ENCODE measurements around the gene ADAMTS9.

Gene ADAMTS9

GRCh38 chr3:64685800-64686445 lies 1.9 kb downstream of the ADAMTS9 start:
- DNase-seq = no peak

- DNase-seq = no peak
Observed at GRCh38 chr3:64685331-64685799, 2.4 kb downstream of the ADAMTS9 start.

GRCh38 chr3:64684715-64685261 lies 3.0 kb downstream of the ADAMTS9 start:
- DNase-seq = no peak

- DNase-seq = no peak
Observed at GRCh38 chr3:64681827-64682226, 6.0 kb downstream of the ADAMTS9 start.

GRCh38 chr3:64681015-64681414 lies 6.8 kb downstream of the ADAMTS9 start:
- no peak for DNase-seq

- DNase-seq = no peak
Observed at GRCh38 chr3:64680334-64680733, 7.5 kb downstream of the ADAMTS9 start.

GRCh38 chr3:64677961-64678716 lies 9.7 kb downstream of the ADAMTS9 start:
- no peak for DNase-seq

GRCh38 chr3:64676831-64677230 lies 11.0 kb downstream of the ADAMTS9 start:
- no peak for DNase-seq

- no peak for DNase-seq
Observed at GRCh38 chr3:64675687-64676247, 12.0 kb downstream of the ADAMTS9 start.

GRCh38 chr3:64674591-64675076 lies 13.2 kb downstream of the ADAMTS9 start:
- no peak for DNase-seq

- no peak for DNase-seq
Observed at GRCh38 chr3:64673159-64673715, 14.6 kb downstream of the ADAMTS9 start.

- DNase-seq = no peak
Observed at GRCh38 chr3:64668582-64669510, 19.0 kb downstream of the ADAMTS9 start.

GRCh38 chr3:64667887-64668581 lies 19.8 kb downstream of the ADAMTS9 start:
- no peak for DNase-seq

GRCh38 chr3:64667138-64667537 lies 20.7 kb downstream of the ADAMTS9 start:
- no peak for DNase-seq

- DNase-seq = no peak
Observed at GRCh38 chr3:64666171-64666588, 21.6 kb downstream of the ADAMTS9 start.

- DNase-seq = no peak
Observed at GRCh38 chr3:64664397-64664796, 23.4 kb downstream of the ADAMTS9 start.

GRCh38 chr3:64659617-64659978 lies 28.2 kb downstream of the ADAMTS9 start:
- no peak for DNase-seq

GRCh38 chr3:64658001-64658400 lies 29.8 kb downstream of the ADAMTS9 start:
- no peak for DNase-seq

GRCh38 chr3:64656544-64656943 lies 31.3 kb downstream of the ADAMTS9 start:
- DNase-seq = no peak

GRCh38 chr3:64655160-64655559 lies 32.6 kb downstream of the ADAMTS9 start:
- no peak for DNase-seq

GRCh38 chr3:64654013-64654412 lies 33.8 kb downstream of the ADAMTS9 start:
- DNase-seq = no peak

Data from T-helper 9 cell (primary cell).